Cardiac fibroblast (primary cell): Measurements from ENCODE around the gene AP4B1.

Source experiments
- DNase-seq, 2 donors: peaks; one replicate each; pipeline versions ENCODE4 v3.0.0 to v3.0.0-alpha.2; 2010; ENCODE audit warnings: low read depth in 2 of 2
- H3K4me3 ChIP-seq, 2 donors: replicated peaks in 1 of 2; 1 replicate in 1 of 2; 2 replicates in 1 of 2; pipeline ENCODE4 v1.5.1; 2011; ENCODE audit warnings: low read depth in 2 of 2, low read length in 2 of 2, mild to moderate bottlenecking in 2 of 2, moderate library complexity in 1 of 2
- TF ChIP-seq, protein P1 (sequence below): IDR thresholded peaks from one replicate; pipeline ENCODE4 v1.5.1; 2011; ENCODE audit warnings: low read depth, mild to moderate bottlenecking, low read length, inconsistent platforms

Gene AP4B1

DNA sequence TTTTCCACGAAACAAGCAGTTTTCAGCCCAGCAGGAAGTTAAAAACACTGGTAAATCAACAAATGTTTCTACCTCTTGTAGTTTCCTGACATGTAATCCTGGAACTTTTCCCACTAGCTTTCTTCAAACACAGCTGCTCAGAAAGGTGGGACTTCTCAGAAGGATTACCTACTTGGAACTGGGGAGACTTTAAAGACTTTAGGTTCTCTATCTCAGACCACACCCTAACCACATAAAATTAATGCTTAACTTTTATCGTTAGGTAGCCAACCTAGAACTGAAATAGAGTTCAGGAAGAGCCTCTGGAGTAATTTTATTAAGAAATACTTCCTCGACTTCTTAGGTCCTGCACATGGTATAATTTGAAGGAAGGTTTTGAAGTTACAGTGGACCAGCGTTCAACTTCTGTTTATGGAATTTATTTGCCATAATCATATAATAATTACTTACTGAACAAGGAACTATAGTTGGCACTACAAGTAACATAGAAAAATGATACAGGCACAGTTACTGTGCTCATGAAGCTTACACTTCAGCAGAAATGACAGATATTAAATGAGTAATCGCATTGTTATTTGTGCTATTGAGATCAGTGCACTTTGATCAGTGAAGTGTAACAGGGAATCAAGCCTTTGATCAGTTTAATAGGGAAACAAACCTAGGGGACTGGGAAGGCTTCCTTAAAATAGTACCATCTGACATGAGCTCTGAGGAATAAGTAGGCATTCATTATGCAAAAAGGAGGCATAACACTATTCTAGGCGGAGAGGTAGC lies 17.0 kb downstream of the AP4B1 start, which contains the start of gene BCL2L15:
Gene BCL2L15 (minus strand): TSS at position 180 of the 774 bp plus-strand sequence. CDS start 206 bp downstream, outside the sequence.
- H3K4me3 ChIP-seq = no peak within 1 kb of the TSS
- TF ChIP-seq, protein P1, sequence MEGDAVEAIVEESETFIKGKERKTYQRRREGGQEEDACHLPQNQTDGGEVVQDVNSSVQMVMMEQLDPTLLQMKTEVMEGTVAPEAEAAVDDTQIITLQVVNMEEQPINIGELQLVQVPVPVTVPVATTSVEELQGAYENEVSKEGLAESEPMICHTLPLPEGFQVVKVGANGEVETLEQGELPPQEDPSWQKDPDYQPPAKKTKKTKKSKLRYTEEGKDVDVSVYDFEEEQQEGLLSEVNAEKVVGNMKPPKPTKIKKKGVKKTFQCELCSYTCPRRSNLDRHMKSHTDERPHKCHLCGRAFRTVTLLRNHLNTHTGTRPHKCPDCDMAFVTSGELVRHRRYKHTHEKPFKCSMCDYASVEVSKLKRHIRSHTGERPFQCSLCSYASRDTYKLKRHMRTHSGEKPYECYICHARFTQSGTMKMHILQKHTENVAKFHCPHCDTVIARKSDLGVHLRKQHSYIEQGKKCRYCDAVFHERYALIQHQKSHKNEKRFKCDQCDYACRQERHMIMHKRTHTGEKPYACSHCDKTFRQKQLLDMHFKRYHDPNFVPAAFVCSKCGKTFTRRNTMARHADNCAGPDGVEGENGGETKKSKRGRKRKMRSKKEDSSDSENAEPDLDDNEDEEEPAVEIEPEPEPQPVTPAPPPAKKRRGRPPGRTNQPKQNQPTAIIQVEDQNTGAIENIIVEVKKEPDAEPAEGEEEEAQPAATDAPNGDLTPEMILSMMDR = no peak
- DNase-seq = no peak

- TF ChIP-seq, protein P1 = no peak
- DNase-seq = no peak
Measured at GRCh38 chr1:113886417-113887401, 17.9 kb downstream of the AP4B1 start.

DNA sequence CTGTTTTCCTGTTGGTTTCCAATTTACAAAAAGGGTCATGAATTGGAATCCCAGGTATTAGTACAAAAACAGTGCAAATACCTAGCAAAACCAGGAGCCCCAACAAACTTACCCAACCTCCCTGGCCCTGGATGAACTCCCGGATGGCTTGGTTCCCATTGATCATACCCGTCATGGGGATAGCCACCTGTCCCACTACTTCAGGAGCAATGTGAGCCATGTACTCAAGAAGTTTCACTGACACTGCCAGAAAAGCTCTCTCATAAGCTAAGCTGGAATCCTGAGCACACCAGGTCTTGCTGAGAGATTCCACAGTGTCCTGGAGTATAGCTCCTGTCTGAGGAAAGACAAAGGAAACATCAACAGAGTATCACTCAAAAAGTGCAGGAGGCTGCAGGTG lies 22.9 kb downstream of the AP4B1 start:
- H3K4me3 ChIP-seq = no peak overlapping the region
- TF ChIP-seq, protein P1 = no peak
- no peak for DNase-seq

More at GRCh38 chr1:113886417-113887401, 17.9 kb downstream of the AP4B1 start:
- no peak overlapping the region for H3K4me3 ChIP-seq

DNA sequence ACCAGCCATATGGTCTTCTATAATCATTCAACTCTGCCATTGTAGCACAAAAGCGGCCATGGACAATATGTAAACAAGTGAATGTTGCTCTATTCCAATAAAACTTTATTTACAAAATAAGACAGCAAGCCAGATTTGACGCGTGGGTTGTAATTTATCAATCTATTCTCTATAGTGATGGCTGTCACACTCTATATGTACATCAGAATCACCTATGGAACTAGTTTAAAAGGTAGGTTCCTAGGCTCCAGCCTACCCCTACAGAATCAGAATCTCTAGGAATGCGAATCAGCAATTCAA lies 24.9 kb downstream of the AP4B1 start:
- no peak for DNase-seq
- TF ChIP-seq, protein P1 = no peak
- no peak overlapping the region for H3K4me3 ChIP-seq

- TF ChIP-seq, protein P1 = no peak
- no peak for DNase-seq
- H3K4me3 ChIP-seq = no peak overlapping the region
Measured at GRCh38 chr1:113876176-113876575, 28.4 kb downstream of the AP4B1 start.

DNA sequence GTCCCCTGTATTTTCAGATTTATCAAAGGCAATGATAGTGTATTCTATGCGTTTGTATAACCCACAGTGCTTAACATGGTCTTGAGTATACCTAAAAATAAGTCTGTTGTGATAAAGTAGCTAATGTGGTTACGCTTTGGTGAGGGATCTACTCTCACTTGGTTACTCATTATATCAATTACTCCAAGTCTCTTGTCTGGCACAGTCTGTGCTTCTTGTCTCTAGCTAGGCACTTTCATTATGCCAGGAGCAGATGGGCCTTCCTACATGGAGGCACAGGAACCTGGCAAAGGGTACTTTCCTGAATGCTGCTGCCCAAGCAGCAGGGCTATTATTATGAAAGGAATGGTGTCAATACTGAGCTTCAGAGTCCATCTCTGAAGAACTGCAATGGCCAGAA lies 28.9 kb downstream of the AP4B1 start:
- TF ChIP-seq, protein P1 = no peak
- no peak for DNase-seq
- no peak overlapping the region for H3K4me3 ChIP-seq
